HuH-7.5 (cell line): ENCODE measurements around the gene BRIP1.
A peak's percentile ranks its signal among the peaks of the same experiment; 100 is the strongest.

Experiments
- DNase-seq: peaks from one replicate; pipeline ENCODE4 v3.0.0; 2011; ENCODE audit warnings: low spot score

The BRIP1 gene

GRCh38 chr17:61757168-61757567 lies 106.2 kb downstream of the BRIP1 start:
- DNase-seq, result no peak

DNA sequence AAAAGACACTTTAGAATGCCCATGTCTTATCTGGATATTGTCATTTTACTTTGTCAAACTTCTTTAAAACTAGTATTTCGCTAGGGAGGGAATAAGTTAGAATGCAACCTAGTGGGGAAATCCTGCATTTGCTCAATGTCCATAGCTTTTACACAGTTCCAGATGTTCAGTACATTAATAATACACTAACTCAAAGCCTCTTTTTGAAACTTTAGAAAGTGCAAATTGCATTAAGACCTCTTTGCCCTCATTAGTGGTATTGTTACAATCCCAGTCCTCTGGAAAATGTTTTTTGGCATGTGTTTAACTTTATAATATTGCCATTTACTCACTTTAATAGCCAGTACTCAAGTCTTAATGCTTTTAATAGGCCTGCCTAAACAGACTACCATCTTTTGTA lies 106.8 kb downstream of the BRIP1 start:
- no peak for DNase-seq

DNA sequence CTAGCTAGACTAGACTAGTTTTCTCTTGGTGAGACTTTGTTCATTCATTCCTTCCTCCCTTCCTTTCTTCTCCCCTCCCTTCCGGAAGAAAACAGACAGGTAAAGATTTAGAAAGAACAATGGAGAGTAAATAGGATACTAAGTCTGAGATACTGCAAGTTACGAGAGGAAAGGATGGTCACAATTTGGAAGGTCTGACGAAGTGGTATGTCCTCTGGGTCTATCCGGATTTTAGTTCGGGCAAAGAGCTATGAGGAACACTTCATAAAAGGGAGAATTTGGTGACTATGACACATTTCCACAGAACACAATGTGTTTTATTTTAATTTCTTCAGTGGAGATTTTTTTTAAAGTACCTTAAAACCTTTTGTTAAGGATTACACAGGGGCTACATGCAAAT lies 107.7 kb downstream of the BRIP1 start:
- no peak for DNase-seq

GRCh38 chr17:61755078-61755477 lies 108.2 kb downstream of the BRIP1 start:
- no peak for DNase-seq

- no peak for DNase-seq
Measured at GRCh38 chr17:61754124-61754523, 109.2 kb downstream of the BRIP1 start.

DNA sequence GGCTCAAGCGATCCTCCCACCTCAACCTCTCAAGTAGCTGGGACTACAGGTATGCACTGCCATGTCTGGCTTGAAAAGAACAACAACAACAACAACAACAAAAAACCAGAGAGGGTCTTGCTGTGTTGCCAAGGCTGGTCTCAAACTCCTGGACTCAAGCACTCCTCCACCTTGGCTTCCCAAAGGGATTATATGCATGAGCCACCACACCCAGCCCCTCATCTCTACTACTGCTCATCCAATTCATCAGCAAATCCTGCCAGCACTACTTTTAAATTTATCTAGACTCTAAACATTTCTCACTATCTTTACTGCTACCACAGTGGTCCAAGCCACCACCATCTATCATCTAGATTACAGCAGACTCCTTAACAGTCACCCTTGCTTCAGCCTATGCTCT lies 109.6 kb downstream of the BRIP1 start:
- DNase-seq, result no peak

DNA sequence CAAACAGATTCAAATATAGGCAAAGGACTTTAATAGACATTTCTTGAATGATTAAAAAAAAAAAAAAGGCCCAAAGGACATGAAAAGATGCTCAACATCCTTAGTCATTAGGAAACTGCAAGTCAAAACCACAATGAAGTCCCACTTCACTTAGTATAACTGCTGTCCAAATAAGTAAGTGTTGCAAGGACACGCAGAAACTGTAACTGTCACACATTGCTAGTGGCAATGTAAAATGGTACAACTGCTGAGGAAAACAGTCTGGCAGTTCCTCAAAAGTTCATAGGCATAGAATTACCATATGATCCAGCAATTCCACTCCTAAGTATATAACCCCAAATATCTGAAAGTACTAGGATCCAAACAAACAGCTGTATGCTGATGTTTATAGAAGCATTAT lies 112.7 kb downstream of the BRIP1 start:
- no peak for DNase-seq

DNA sequence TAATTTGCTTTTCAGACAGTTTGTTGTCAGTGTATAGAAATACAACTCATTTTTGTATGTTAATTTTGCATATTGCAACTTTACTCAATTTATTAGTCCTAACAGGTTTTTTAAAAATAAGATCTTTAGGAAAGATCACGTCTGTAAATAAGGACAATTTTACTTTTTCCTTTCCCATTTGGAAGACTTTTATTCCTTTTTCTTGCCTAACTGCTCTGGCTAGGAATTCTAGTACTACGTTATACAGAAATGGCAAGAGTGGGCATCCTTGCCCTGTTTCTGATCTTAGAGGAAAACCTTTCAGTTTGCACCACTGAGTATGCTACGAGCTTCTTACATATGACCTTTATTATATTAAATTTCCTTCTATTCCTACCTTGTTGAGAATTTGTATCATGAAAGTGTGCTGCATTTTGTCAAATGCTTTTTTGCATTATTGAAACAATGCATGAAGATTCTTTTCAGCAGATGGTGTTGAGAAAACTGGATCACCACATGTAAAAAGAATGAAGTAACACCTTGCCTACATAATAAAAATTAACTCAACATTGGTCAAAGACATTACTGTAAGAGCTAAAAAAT lies 113.4 kb downstream of the BRIP1 start:
- DNase-seq, result no peak

DNA sequence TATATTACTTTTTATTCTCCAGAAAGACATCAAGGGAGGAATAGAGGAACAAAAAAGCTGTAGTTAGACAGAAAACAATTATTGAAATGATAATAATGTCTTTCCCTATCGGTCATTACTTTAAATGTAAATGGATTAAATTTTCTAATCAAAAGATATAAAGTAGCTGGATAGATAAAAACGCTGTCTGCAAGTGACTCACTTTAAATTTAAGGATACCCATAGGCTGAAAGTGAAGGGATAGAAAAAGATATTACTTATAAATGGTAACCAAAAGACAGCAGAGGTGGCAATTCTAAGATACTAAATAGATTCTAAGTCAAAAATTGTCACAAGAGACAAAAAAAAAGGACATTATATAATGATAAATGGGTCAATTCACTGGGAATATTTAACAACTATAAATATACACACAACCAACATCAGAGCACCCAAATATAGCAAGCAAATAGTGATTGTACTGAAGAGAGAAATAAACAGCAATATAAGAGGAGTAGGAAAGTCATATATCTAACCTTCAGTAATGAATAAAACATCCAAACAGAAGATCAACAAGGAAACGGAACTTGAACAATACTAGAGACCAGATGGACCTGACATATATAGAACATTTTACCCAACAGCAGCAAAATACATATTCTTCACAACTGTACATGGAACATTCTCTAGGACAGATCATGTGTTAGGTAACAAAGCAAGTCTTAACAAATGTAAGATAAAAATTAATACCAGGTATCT lies 116.9 kb downstream of the BRIP1 start:
- no peak for DNase-seq

DNA sequence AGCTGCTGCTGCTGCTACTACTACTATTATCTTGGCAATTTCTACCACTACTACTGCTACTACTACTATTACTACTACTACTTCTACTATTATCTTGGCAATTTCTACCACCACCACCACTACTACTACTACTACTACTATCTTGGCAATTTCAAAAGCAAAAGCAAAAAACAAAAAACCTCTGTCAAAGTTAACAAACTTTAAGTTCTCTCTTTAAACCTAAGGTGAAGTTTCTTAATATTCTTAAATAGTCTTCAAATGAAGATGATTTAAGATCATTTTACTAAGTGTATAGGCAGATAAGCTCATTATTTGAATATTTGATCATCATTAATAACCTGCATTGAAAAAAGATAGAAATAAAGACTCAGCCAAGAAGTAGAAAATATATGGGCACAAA lies 118.5 kb downstream of the BRIP1 start:
- DNase-seq, result no peak

- DNase-seq, result no peak
Measured at GRCh38 chr17:61744252-61744651, 119.1 kb downstream of the BRIP1 start.

GRCh38 chr17:61743766-61744165 lies 119.6 kb downstream of the BRIP1 start:
- no peak for DNase-seq

DNA sequence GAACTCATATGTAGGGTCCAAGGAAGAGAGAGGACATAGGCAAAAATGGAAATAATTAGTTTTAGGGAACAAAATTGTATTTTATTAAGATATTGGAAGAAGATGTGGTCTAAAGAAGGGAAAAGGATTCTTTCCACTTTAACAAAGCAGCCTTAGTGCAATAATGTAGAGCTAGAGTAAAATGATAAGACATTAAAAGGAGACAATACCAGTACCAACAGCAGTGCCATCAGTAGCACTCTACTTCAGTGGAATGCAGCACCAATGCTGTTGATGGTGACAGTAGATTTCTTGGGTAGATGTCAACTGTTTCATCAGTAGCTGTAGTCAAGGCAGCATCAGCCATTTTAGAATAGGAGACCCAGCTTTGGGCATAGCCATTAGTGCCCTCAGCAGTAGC lies 124.3 kb downstream of the BRIP1 start:
- no peak for DNase-seq

DNA sequence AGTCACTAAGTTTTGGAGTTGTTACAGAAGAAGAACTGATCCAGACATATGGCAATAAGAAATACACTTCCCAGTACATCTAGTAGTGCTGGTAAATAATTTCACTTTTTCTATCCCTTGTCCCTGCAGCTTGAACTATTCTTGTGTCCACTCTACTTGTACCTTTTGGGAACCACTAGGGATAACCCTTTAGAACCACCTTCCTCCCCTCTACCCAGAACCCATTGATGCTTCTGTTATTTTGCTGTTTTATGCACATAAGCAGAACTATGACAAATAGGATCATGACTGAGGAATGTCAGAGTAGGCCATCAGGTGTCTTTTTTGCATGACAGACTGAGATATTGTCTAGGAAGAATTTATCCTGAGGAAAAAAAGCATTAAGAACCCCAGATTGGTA lies 125.1 kb downstream of the BRIP1 start:
- DNase-seq, result no peak

DNA sequence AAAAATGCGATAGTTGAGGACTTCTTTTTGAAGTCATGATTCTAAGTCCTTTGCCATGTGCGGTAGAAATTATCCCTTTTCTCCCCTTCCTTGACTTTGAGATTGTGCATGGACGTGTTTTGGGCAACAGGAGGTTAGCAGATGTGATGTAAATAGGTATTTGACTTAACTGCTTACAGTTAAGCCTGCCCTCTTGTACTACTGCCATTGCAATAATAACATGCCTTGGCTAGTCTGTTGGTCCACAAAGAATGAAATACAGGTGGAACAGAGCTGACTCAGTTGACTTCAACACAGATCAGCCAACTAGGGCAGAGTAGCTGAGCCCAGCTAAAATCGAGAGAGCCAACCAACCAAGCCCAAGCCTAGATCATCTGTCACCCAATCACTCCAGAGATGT lies 125.5 kb downstream of the BRIP1 start:
- no peak for DNase-seq

DNA sequence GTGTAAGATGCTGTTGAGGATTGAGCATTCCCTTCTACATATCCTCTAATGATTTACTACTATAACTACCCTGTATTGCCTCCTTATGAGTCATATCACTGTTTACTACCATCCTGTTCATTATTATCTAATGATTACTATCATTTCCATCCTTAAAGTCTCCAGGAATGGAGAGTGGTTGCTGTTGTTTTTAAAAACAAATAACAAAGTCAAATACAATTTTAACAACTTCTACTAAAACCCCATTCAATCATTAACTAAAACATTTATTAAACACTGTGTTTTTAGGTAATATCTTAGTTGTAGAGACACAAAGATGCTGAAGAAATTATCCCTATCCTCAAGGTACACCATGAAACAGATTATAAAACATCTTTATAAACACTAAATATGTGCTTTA lies 126.9 kb downstream of the BRIP1 start:
- no peak for DNase-seq

- no peak for DNase-seq
Measured at GRCh38 chr17:61735807-61736206, 127.5 kb downstream of the BRIP1 start.

GRCh38 chr17:61734466-61734865 lies 128.9 kb downstream of the BRIP1 start:
- no peak for DNase-seq

GRCh38 chr17:61734012-61734411 lies 129.3 kb downstream of the BRIP1 start:
- DNase-seq, result no peak

GRCh38 chr17:61733021-61733420 lies 130.3 kb downstream of the BRIP1 start:
- no peak for DNase-seq

GRCh38 chr17:61732169-61732568 lies 131.2 kb downstream of the BRIP1 start:
- no peak for DNase-seq

DNA sequence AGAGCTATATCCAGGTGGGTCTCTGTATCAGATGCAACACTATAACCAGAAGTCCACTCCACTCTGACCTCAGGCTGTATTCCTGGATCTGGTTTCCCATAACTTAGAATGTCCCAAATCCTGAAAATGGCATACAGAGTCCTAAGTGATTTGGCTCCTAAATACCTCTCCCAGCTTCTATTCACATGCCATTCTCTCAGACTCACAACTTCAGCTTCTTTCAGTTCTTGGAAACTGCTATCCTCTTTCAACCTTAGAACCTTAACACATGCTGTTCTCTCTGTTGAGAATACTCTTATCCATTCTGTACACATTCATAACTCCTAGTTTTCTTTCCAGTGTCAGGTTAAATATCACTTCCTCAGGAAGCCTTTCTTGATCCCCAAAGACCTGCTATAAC lies 132.0 kb downstream of the BRIP1 start:
- no peak for DNase-seq

- peak; percentile 56 for DNase-seq
Measured at GRCh38 chr17:61729690-61730268, 133.5 kb downstream of the BRIP1 start.

GRCh38 chr17:61728297-61728836 lies 135.0 kb downstream of the BRIP1 start:
- DNase-seq, result no peak
